HCT116 (cell line): ENCODE results near the gene DKK3. TPM values are rescaled to one million over a fixed set of nuclear protein-coding genes. Genes with fewer than 3 reads are reported as not detected.

ENCODE experiments used
- ATAC-seq: fragments of 200-7000 bp; cut with Tn5 transposase; 2 replicates; pipeline ENCODE4 v1.9.1; 2020; ENCODE audit warnings: mild to moderate bottlenecking, moderate library complexity
- BruUV-seq: library from RNA; stranded (reverse); fragments of 400-500 nt; replicated peaks from 2 replicates; lab custom pipeline; 2021; lab: Mats Ljungman, UMichigan
- CTCF ChIA-PET: fragments of 300-600 bp; sonication (Branson Sonifier 250); formaldehyde crosslinking; loops from one replicate; lab custom pipeline; 2021; ENCODE audit warnings: antibody characterized with exemption; lab: Charles Lee
- POLR2A ChIA-PET: fragments of 300-600, 350-600 bp; sonication (Branson Sonifier 250); formaldehyde crosslinking; loops from one replicate; lab custom pipeline; 2021; ENCODE audit warnings: antibody characterized with exemption; lab: Charles Lee
- RAD21 ChIA-PET, 2 experiments: fragments of 300-600 bp; sonication (Branson Sonifier 250); formaldehyde crosslinking; loops; one replicate each; lab custom pipeline; 2023; ENCODE audit warnings: low total read pairs in 2 of 2; ENCODE audit not compliant: uncharacterized antibody in 2 of 2, unreplicated experiment in 2 of 2, low non-redundant PET in 1 of 2; lab: Charles Lee
- DNase-seq: peaks from one replicate; pipeline ENCODE4 v3.0.0-alpha.2; 2010; ENCODE audit warnings: low read depth, low spot score
- H2AFZ ChIP-seq: fragments of 200-600 bp; shearing (Covaris generic), sonication (generic); 2 replicates; pipeline ENCODE4 v1.6.1; 2017; ENCODE audit warnings: low read depth, mixed run types, mixed read lengths, antibody characterized with exemption, low read length; ENCODE audit not compliant: poor library complexity, severe bottlenecking
- H3K27ac ChIP-seq: 2 replicates; pipeline ENCODE4 v1.5.1; 2012; ENCODE audit warnings: low read depth, low read length
- H3K27me3 ChIP-seq: fragments of 200-600 bp; sonication (generic); 2 replicates; pipeline ENCODE4 v1.6.1; 2016; ENCODE audit warnings: mixed run types, low read length, mixed read lengths; ENCODE audit not compliant: insufficient read depth
- H3K36me3 ChIP-seq, 2 experiments: fragments of 200-500 bp in 1 of 2; fragments of 200-600 bp in 1 of 2; sonication (Bioruptor generic) in 1 of 2; sonication (generic) in 1 of 2; 2 replicates each; pipeline versions ENCODE4 v1.5.1 to v1.6.1; 2014 to 2016; ENCODE audit warnings: low read length in 2 of 2, inconsistent platforms in 1 of 2, mixed read lengths in 1 of 2, mixed run types in 1 of 2; ENCODE audit not compliant: insufficient read depth in 2 of 2, control insufficient read depth in 1 of 2
- H3K4me1 ChIP-seq, 2 experiments: fragments of 200-600 bp in 1 of 2; sonication (generic) in 1 of 2; 2 replicates each; pipeline versions ENCODE4 v1.5.1 to v1.6.1; 2012 to 2017; ENCODE audit warnings: low read length in 2 of 2, inconsistent platforms in 1 of 2, mild to moderate bottlenecking in 1 of 2, mixed read lengths in 1 of 2, mixed run types in 1 of 2, moderate library complexity in 1 of 2; ENCODE audit not compliant: insufficient read depth in 2 of 2, control insufficient read depth in 1 of 2
- H3K4me2 ChIP-seq: fragments of 200-600 bp; sonication (generic); 2 replicates; pipeline ENCODE4 v1.6.1; 2017; ENCODE audit warnings: mixed run types, low read length, mixed read lengths
- H3K4me3 ChIP-seq, 2 experiments: fragments of 200-600 bp in 1 of 2; sonication (generic) in 1 of 2; replicated peaks in 1 of 2; 2 replicates each; pipeline ENCODE4 v1.5.1; 2011 to 2016; ENCODE audit warnings: low read length in 2 of 2, control low read depth in 1 of 2, low read depth in 1 of 2, mild to moderate bottlenecking in 1 of 2, mixed read lengths in 1 of 2, mixed run types in 1 of 2
- H3K79me2 ChIP-seq: fragments of 200-600 bp; sonication (generic); 2 replicates; pipeline ENCODE4 v1.6.1; 2017; ENCODE audit warnings: mild to moderate bottlenecking, mixed run types, low read length, moderate library complexity, mixed read lengths; ENCODE audit not compliant: insufficient read depth
- H3K9ac ChIP-seq: fragments of 200-600 bp; sonication (generic); 2 replicates; pipeline ENCODE4 v1.6.1; 2016; ENCODE audit warnings: low read length, mixed read lengths
- H3K9me2 ChIP-seq: fragments of 200-600 bp; sonication (generic), shearing (Covaris generic); 2 replicates; pipeline ENCODE4 v1.6.1; 2017; ENCODE audit warnings: mixed run types, mild to moderate bottlenecking, moderate library complexity; ENCODE audit not compliant: insufficient read depth
- H3K9me3 ChIP-seq, 2 experiments: fragments of 200-500 bp in 1 of 2; fragments of 200-600 bp in 1 of 2; sonication (Bioruptor generic) in 1 of 2; sonication (generic) in 1 of 2; 2 replicates each; pipeline ENCODE4 v1.6.1; 2014 to 2017; ENCODE audit warnings: low read length in 2 of 2, mixed read lengths in 2 of 2, inconsistent platforms in 1 of 2, low read depth in 1 of 2, mild to moderate bottlenecking in 1 of 2, mixed run types in 1 of 2, moderate library complexity in 1 of 2; ENCODE audit not compliant: control insufficient read depth in 1 of 2, insufficient read depth in 1 of 2
- H4K20me1 ChIP-seq: fragments of 200-600 bp; sonication (generic), shearing (Covaris generic); 2 replicates; pipeline ENCODE4 v1.6.1; 2017; ENCODE audit warnings: mixed run types, mild to moderate bottlenecking, moderate library complexity; ENCODE audit not compliant: insufficient read depth
- EGR1 ChIP-seq: IDR thresholded peaks from 2 replicates; pipeline ENCODE4 v1.6.1; 2012; ENCODE audit warnings: low read depth
- ELF1 ChIP-seq: IDR thresholded peaks from 2 replicates; pipeline ENCODE4 v1.6.1; 2012; ENCODE audit warnings: low read depth, borderline replicate concordance
- EZH2 ChIP-seq: fragments of 200-600 bp; sonication (generic); IDR thresholded peaks from 2 replicates; pipeline ENCODE4 v1.6.1; 2017; ENCODE audit warnings: antibody characterized with exemption, mixed run types
- EZH2phosphoT487 ChIP-seq: fragments of 200-600 bp; IDR thresholded peaks from 2 replicates; pipeline ENCODE4 v1.6.1; 2018; ENCODE audit warnings: antibody characterized with exemption, borderline replicate concordance
- FOSL1 ChIP-seq: IDR thresholded peaks from 2 replicates; pipeline ENCODE4 v1.6.1; 2012; ENCODE audit warnings: low read depth
- JUND ChIP-seq: IDR thresholded peaks from 2 replicates; pipeline ENCODE4 v1.6.1; 2012
- POLR2A ChIP-seq: IDR thresholded peaks from 2 replicates; pipeline ENCODE4 v1.7.0; 2011; ENCODE audit warnings: borderline replicate concordance; ENCODE audit not compliant: insufficient read depth, insufficient read length; ENCODE audit errors: extremely low read depth
- POLR2AphosphoS5 ChIP-seq: IDR thresholded peaks from 2 replicates; pipeline ENCODE4 v1.6.1; 2011; ENCODE audit warnings: mild to moderate bottlenecking, low read depth, low read length, moderate library complexity
- RAD21 ChIP-seq: IDR thresholded peaks from 2 replicates; pipeline ENCODE4 v1.6.1; 2012; ENCODE audit warnings: low read depth, mild to moderate bottlenecking
- SP1 ChIP-seq: IDR thresholded peaks from 2 replicates; pipeline ENCODE4 v1.6.1; 2012; ENCODE audit warnings: low read depth
- SRF ChIP-seq: IDR thresholded peaks from 2 replicates; pipeline ENCODE4 v1.6.1; 2012; ENCODE audit warnings: low read depth
- ZNF274 ChIP-seq: fragments of 200-500 bp; sonication (Bioruptor generic); IDR thresholded peaks from 2 replicates; pipeline ENCODE4 v1.6.1; 2014; ENCODE audit warnings: mild to moderate bottlenecking, low read depth, low read length, inconsistent platforms
- intact Hi-C: fragments of 100-400 bp; cut with micrococcal nuclease; formaldehyde crosslinking; loops from 2 replicates; pipeline ENCODE4 v1.10.0; 2022
- total RNA-seq: library from RNA; stranded (reverse); gene quantifications from one replicate; pipeline ENCODE4 v1.2.1, GENCODE V29; 2021; ENCODE audit not compliant: unreplicated experiment
- TF ChIP-seq, protein P1 (sequence below): IDR thresholded peaks from 2 replicates; pipeline ENCODE4 v1.6.1; 2012; ENCODE audit warnings: low read depth
- TF ChIP-seq, protein P2 (sequence below): IDR thresholded peaks from 2 replicates; pipeline ENCODE4 v1.6.1; 2012
- TF ChIP-seq, protein P3 (sequence below): IDR thresholded peaks from 2 replicates; pipeline ENCODE4 v1.6.1; 2012

Gene DKK3
- total RNA-seq, 1 experiment from 2014 or later, result 0.49 TPM

DNA sequence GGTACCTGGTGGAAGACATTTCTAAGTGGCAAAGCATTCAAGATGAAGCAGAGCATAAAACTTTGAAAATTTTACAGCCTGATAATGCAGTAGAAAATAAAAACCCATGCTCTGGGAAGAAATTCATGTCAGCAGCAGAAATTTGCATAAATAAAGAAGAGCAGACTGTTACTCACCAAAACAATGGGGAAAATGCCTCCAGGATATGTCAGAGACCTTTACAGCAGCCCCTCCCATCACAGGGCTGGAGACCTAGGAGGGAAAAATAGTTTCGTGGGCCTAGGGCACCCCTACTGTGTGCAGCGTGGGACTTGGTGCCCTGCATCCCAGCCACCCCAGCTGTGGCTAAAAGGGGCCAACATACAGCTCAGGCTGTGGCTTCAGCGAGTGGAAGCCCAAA lies 5.4 kb upstream of the DKK3 start:
- no peaks in the 10 kb centered on the region for H4K20me1 ChIP-seq
- ChIA-PET POLR2A (no interaction called here), CTCF (no interaction called here), RAD21 (no interaction called here)
- H3K79me2 ChIP-seq, result no peaks in the 10 kb centered on the region
- H3K4me3 ChIP-seq, result no peak overlapping the region
- H3K9me3 ChIP-seq, result no peaks in the 10 kb centered on the region
- no peaks in the 10 kb centered on the region for H3K9me2 ChIP-seq
- no peaks in the 10 kb centered on the region for H3K4me1 ChIP-seq
- BruUV-seq, result no TSS peak
- H3K9ac ChIP-seq, result no peak overlapping the region
- no peak for DNase-seq
- H3K36me3 ChIP-seq, result no peaks in the 10 kb centered on the region
- no peak overlapping the region for H2AFZ ChIP-seq
- no peaks in the 10 kb centered on the region for H3K27me3 ChIP-seq
- H3K4me2 ChIP-seq, result no peak overlapping the region
- no peak for ATAC-seq
- no peak overlapping the region for H3K27ac ChIP-seq
- no peak for TF ChIP-seq JUND
- TF ChIP-seq, protein P1, sequence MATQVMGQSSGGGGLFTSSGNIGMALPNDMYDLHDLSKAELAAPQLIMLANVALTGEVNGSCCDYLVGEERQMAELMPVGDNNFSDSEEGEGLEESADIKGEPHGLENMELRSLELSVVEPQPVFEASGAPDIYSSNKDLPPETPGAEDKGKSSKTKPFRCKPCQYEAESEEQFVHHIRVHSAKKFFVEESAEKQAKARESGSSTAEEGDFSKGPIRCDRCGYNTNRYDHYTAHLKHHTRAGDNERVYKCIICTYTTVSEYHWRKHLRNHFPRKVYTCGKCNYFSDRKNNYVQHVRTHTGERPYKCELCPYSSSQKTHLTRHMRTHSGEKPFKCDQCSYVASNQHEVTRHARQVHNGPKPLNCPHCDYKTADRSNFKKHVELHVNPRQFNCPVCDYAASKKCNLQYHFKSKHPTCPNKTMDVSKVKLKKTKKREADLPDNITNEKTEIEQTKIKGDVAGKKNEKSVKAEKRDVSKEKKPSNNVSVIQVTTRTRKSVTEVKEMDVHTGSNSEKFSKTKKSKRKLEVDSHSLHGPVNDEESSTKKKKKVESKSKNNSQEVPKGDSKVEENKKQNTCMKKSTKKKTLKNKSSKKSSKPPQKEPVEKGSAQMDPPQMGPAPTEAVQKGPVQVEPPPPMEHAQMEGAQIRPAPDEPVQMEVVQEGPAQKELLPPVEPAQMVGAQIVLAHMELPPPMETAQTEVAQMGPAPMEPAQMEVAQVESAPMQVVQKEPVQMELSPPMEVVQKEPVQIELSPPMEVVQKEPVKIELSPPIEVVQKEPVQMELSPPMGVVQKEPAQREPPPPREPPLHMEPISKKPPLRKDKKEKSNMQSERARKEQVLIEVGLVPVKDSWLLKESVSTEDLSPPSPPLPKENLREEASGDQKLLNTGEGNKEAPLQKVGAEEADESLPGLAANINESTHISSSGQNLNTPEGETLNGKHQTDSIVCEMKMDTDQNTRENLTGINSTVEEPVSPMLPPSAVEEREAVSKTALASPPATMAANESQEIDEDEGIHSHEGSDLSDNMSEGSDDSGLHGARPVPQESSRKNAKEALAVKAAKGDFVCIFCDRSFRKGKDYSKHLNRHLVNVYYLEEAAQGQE, result no peak
- TF ChIP-seq, protein P2, sequence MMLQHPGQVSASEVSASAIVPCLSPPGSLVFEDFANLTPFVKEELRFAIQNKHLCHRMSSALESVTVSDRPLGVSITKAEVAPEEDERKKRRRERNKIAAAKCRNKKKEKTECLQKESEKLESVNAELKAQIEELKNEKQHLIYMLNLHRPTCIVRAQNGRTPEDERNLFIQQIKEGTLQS, result no peak
- TF ChIP-seq ZNF274, result no peak
- intact Hi-C loops, result no loop called here

DNA sequence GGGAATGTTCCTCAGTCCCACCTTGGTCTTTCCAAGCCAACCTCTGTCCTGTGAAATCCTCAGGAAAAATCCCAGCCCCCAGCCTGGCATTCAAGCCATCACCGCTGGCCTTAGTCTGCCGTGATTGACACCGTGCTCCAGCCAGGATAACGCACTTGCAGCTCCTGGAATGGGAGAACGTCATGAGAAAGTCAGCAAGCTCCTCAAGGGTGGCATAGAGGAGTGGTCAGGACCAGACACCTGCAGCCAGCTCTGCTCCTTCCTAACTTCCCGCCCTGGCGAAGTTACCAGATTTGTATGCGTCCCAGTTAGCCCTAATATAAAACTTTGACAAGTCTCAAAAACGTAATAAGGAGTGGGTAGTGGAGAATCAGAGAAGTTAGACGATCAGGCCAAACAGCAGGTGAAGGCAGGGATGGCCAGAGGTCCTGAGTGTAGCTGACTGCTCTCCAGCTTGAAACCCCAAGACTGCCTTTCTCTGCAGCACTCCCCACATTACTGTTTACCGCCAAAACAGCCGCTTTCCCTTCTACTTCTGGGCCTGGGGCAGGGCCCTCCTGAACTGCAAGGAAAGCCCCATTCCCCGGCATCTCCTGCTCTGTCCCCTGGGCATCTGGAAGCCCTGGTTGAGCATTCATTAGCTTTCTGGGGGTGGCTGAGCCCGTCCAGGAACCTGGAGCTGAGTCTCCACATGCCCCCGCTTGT lies 1.3 kb upstream of the DKK3 start:
- Histone ChIP-seq H3K4me2 (no peak overlapping the region), H3K9me3 (no peaks in the 10 kb centered on the region), H4K20me1 (no peaks in the 10 kb centered on the region), H3K27me3 (no peaks in the 10 kb centered on the region), H3K4me1 (no peaks in the 10 kb centered on the region), H3K4me3 (no peak overlapping the region), H3K9ac (no peak overlapping the region), H3K27ac (no peak overlapping the region), H2AFZ (no peak overlapping the region), H3K9me2 (no peaks in the 10 kb centered on the region), H3K36me3 (no peaks in the 10 kb centered on the region), H3K79me2 (no peaks in the 10 kb centered on the region)
- intact Hi-C loops, result no loop called here
- RAD21 ChIA-PET, result no interaction called here
- BruUV-seq, result no TSS peak
- CTCF ChIA-PET, result interaction anchor here (2.0 kb wide), 1 partner anchor 43 kb away, joined by 6 read pairs; no protein-coding TSS in a partner anchor
- POLR2A ChIA-PET, result no interaction called here
- DNase-seq (no peak), ATAC-seq (no peak)
- TF ChIP-seq RAD21 (no peak), SRF (no peak), SP1 (no peak), JUND (no peak), ZNF274 (no peak), POLR2AphosphoS5 (no peak), EGR1 (no peak), POLR2A (no peak), FOSL1 (no peak), ELF1 (no peak), EZH2 (no peak), EZH2phosphoT487 (no peak)
- TF ChIP-seq, protein P3, sequence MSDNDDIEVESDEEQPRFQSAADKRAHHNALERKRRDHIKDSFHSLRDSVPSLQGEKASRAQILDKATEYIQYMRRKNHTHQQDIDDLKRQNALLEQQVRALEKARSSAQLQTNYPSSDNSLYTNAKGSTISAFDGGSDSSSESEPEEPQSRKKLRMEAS, result no peak
